CD14-positive monocyte (primary cell): ENCODE results near the gene RCVRN. TPM values are rescaled to one million over a fixed set of nuclear protein-coding genes. Genes with fewer than 3 reads are reported as not detected.

Experiments used
- DNase-seq, 3 donors: peaks; one replicate each; pipeline ENCODE4 v3.0.0-alpha.2; 2011 to 2022
- H2AFZ ChIP-seq: 2 replicates; pipeline ENCODE4 v1.6.0; 2012; ENCODE audit warnings: mild to moderate bottlenecking, low read depth, low read length, inconsistent platforms; ENCODE audit not compliant: insufficient read depth, poor library complexity, severe bottlenecking
- H3K27ac ChIP-seq, 2 donors: 1 replicate in 1 of 2; 2 replicates in 1 of 2; pipeline ENCODE4 v1.5.1; 2012 to 2013; ENCODE audit warnings: low read length in 2 of 2, control low read depth in 1 of 2, inconsistent platforms in 1 of 2, low read depth in 1 of 2, mild to moderate bottlenecking in 1 of 2
- H3K27me3 ChIP-seq, 2 donors: one replicate each; pipeline versions ENCODE4 v1.6.0 to v1.6.1; 2011 to 2013; ENCODE audit warnings: low read length in 2 of 2; ENCODE audit not compliant: control insufficient read depth in 2 of 2, insufficient read depth in 2 of 2
- H3K36me3 ChIP-seq, 2 donors: replicated peaks in 1 of 2; 1 replicate in 1 of 2; 2 replicates in 1 of 2; pipeline versions ENCODE4 v1.5.1 to v1.6.1; 2012 to 2013; ENCODE audit warnings: low read length in 2 of 2, control low read depth in 1 of 2, inconsistent platforms in 1 of 2, mild to moderate bottlenecking in 1 of 2; ENCODE audit not compliant: insufficient read depth in 2 of 2, control insufficient read depth in 1 of 2
- H3K4me1 ChIP-seq, 2 donors: 1 replicate in 1 of 2; 2 replicates in 1 of 2; pipeline versions ENCODE4 v1.5.1 to v1.6.1; 2012 to 2013; ENCODE audit warnings: low read length in 2 of 2, control low read depth in 1 of 2, inconsistent platforms in 1 of 2, mild to moderate bottlenecking in 1 of 2, moderate library complexity in 1 of 2; ENCODE audit not compliant: insufficient read depth in 2 of 2, control insufficient read depth in 1 of 2
- H3K4me2 ChIP-seq: replicated peaks from 2 replicates; pipeline ENCODE3; 2012; ENCODE audit warnings: low read length, moderate library complexity, mild to moderate bottlenecking; ENCODE audit not compliant: poor library complexity, severe bottlenecking; ENCODE audit errors: extremely low read depth
- H3K4me3 ChIP-seq, 3 experiments: fragments of 200-600 bp in 1 of 3; sonication (generic) in 1 of 3; replicated peaks in 1 of 3; 1 replicate in 2 of 3; 2 replicates in 1 of 3; pipeline ENCODE4 v1.5.1; 2011 to 2013; ENCODE audit warnings: low read length in 3 of 3, mild to moderate bottlenecking in 3 of 3, control low read depth in 2 of 3, low read depth in 2 of 3, inconsistent platforms in 1 of 3, moderate library complexity in 1 of 3
- H3K79me2 ChIP-seq: 2 replicates; pipeline ENCODE4 v1.6.0; 2012; ENCODE audit warnings: mild to moderate bottlenecking, control low read depth, inconsistent platforms, low read length, moderate library complexity; ENCODE audit not compliant: insufficient read depth
- H3K9ac ChIP-seq: 2 replicates; pipeline ENCODE4 v1.6.0; 2017; ENCODE audit warnings: low read length, mild to moderate bottlenecking; ENCODE audit not compliant: insufficient read depth, poor library complexity, severe bottlenecking
- H3K9me3 ChIP-seq, 2 donors: replicated peaks in 1 of 2; 1 replicate in 1 of 2; 2 replicates in 1 of 2; pipeline versions ENCODE4 v1.5.1 to v1.6.1; 2012 to 2013; ENCODE audit warnings: low read length in 2 of 2, control low read depth in 1 of 2; ENCODE audit not compliant: control insufficient read depth in 1 of 2, insufficient read depth in 1 of 2
- H4K20me1 ChIP-seq: 2 replicates; pipeline ENCODE4 v1.6.0; 2012; ENCODE audit warnings: mild to moderate bottlenecking, low read length, control low read depth, moderate library complexity; ENCODE audit not compliant: insufficient read depth
- H3K27ac Mint-ChIP-seq, 7 donors: one replicate each; pipeline ENCODE4 v1.8.0; 2020; ENCODE audit warnings: mild to moderate bottlenecking in 7 of 7, mixed read lengths in 7 of 7, moderate library complexity in 6 of 7, inconsistent platforms in 2 of 7
- H3K27me3 Mint-ChIP-seq, 3 donors: one replicate each; pipeline ENCODE4 v1.8.0; 2021 to 2022; ENCODE audit warnings: low read depth in 3 of 3, mild to moderate bottlenecking in 3 of 3, mixed read lengths in 3 of 3, moderate library complexity in 3 of 3, inconsistent platforms in 1 of 3
- H3K36me3 Mint-ChIP-seq, 2 donors: one replicate each; pipeline ENCODE4 v1.8.0; 2020; ENCODE audit warnings: mixed read lengths in 2 of 2, inconsistent platforms in 1 of 2, mild to moderate bottlenecking in 1 of 2
- H3K4me1 Mint-ChIP-seq: one replicate; pipeline ENCODE4 v1.8.0; 2020; ENCODE audit warnings: mild to moderate bottlenecking, mixed read lengths
- H3K4me3 Mint-ChIP-seq, 2 donors: one replicate each; pipeline ENCODE4 v1.8.0; 2020; ENCODE audit warnings: mild to moderate bottlenecking in 2 of 2, mixed read lengths in 2 of 2, moderate library complexity in 1 of 2
- H3K9me3 Mint-ChIP-seq, 7 donors: one replicate each; pipeline ENCODE4 v1.8.0; 2020 to 2022; ENCODE audit warnings: mixed read lengths in 7 of 7, mild to moderate bottlenecking in 6 of 7, moderate library complexity in 6 of 7, inconsistent platforms in 2 of 7
- CTCF ChIP-seq: fragments of 200-600 bp; IDR thresholded peaks from one replicate; pipeline ENCODE4 v1.8.0; 2022; ENCODE audit warnings: antibody characterized with exemption, mild to moderate bottlenecking
- WGBS: methylation state at CpG from one replicate; pipeline ENCODE4 v1.1.5; 2013; ENCODE audit warnings: missing lambda C conversion rate; ENCODE audit not compliant: insufficient coverage; 5-methylcytosine and 5-hydroxymethylcytosine counted together
- intact Hi-C, 2 donors: fragments of 100-400 bp; cut with micrococcal nuclease; formaldehyde crosslinking; loops; one replicate each; pipeline versions ENCODE4 v1.15.0 to v1.15.1; 2023
- polyA plus RNA-seq, 3 donors: library from polyadenylated mRNA; depleted of rRNA in 1 of 3; unstranded in 2 of 3; stranded (reverse) in 1 of 3; fragments of 300-500 nt in 2 of 3; fragments of >200 nt in 1 of 3; fragmentation: Illumina TruSeq in 2 of 3; gene quantifications; 1 replicate in 2 of 3; 2 replicates in 1 of 3; pipeline ENCODE4 v1.2.3, GENCODE V29; 2012 to 2021

Gene RCVRN
- polyA plus RNA-seq, 3 donors = 2.5 TPM; not detected in 2

DNA sequence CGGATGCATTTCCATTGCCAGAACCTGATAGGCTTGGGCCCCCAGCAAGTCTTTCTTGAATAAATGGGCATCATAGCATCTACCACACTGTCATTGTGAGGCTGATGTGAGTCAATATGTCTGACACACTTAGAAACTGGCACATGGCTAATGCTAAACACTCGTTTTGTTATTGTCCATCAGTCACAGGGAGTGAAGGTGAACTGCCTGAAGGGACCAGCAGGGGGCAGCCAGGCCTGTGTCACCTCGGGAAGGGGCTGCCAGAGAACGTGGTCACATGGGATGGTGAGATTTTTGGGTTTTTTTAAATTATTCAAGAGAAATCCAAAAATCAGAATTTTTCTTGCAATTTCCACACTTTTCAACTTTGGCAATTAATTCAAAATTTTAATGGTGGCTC is 831 bp upstream of the RCVRN start:
- Mint-ChIP-seq H3K36me3 (no peaks in the 10 kb centered on the region), H3K27me3 (peaks cover 12 to 26% (median 16%) of the 10 kb centered on the region in 3 donors), H3K27ac (peak overlapping the region in 1 of 7 donors; percentile 15), H3K4me3 (no peak overlapping the region), H3K9me3 (no peaks in the 10 kb centered on the region), H3K4me1 (no peaks in the 10 kb centered on the region)
- Histone ChIP-seq H3K36me3 (no peaks in the 10 kb centered on the region), H3K79me2 (no peaks in the 10 kb centered on the region), H3K9me3 (no peaks in the 10 kb centered on the region), H4K20me1 (peaks cover 28% of the 10 kb centered on the region), H3K4me3 (no peak overlapping the region), H3K27me3 (peaks cover 0 to 11% of the 10 kb centered on the region in 2 donors), H3K4me1 (no peaks in the 10 kb centered on the region), H3K27ac (no peak overlapping the region), H2AFZ (no peak overlapping the region), H3K9ac (no peak overlapping the region), H3K4me2 (no peak overlapping the region)
- TF ChIP-seq CTCF = peak; percentile 81
- DNase-seq = peak; percentile 14 to 55 (median 28)
- intact Hi-C loops = loop anchor here (5.0 kb wide), 1 partner anchor 711 kb away; no protein-coding TSS in a partner anchor
- WGBS = 9% methylated on average over 1 of the region's 4 CpGs

DNA sequence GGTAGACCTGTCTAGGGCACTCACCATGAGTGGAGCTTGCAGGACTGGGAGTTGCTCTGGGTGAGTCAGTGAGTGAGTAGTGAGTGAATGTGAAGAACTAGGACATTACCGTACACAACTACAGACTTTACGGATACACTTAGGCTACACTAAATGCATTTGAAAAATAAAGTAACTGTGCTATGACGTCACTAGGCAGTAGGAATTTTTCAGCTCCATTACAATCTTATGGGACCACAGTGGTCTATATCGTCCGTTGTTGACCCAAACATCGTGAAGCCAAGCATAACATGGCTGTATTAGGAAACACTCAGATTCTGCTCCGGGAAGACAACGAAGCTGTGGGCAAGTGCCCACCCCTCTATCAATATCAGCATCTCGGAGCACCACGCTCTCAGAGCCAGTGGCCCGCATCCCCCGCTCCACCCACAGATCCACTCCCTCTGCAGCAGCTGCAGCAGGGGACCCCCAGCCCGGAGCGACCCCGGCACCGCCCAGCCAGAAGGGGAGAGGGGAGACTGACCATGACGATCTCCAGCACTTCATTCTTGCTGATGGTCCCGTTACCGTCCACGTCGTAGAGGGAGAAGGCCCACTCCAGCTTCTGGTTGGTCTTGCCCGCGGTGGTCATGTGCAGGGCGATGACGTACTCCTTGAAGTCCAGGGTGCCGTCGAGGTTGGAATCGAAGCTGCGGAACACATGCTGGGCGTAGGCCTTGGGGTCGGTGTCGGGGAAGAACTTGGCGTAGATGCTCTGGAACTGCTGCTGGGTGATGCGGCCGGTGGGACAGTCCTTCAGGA is 594 bp downstream of the RCVRN start:
- Histone ChIP-seq H3K4me2 (no peak overlapping the region), H3K36me3 (no peaks in the 10 kb centered on the region), H3K9me3 (no peaks in the 10 kb centered on the region), H3K4me3 (no peak overlapping the region), H3K4me1 (no peaks in the 10 kb centered on the region), H3K27ac (no peak overlapping the region), H3K79me2 (no peaks in the 10 kb centered on the region), H2AFZ (no peak overlapping the region), H3K9ac (no peak overlapping the region), H3K27me3 (peaks cover 0 to 19% of the 10 kb centered on the region in 2 donors), H4K20me1 (peaks cover 15% of the 10 kb centered on the region)
- peaks cover 2% of the 10 kb centered on the region for H3K4me1 Mint-ChIP-seq
- no peak for DNase-seq
- H3K27ac Mint-ChIP-seq = no peak overlapping the region
- TF ChIP-seq CTCF = no peak
- intact Hi-C loops = loop anchor here (5.0 kb wide), 1 partner anchor 713 kb away; no protein-coding TSS in a partner anchor
- H3K27me3 Mint-ChIP-seq = peaks cover 21 to 29% (median 26%) of the 10 kb centered on the region in 3 donors
- no peaks in the 10 kb centered on the region for H3K9me3 Mint-ChIP-seq
- 97% methylated on average over 27 of the region's 35 CpGs for WGBS
- H3K36me3 Mint-ChIP-seq = peaks cover 0 to 2% of the 10 kb centered on the region in 2 donors
- no peak overlapping the region for H3K4me3 Mint-ChIP-seq
